GM12865 (cell line): ENCODE results near the gene SERHL2.
"Not testable (repeated sequence)": the region's sequence is repeated elsewhere in the genome, so short reads cannot be mapped to it uniquely, and the experiment has no call there.

Source experiments
- DNase-seq: peaks from one replicate; pipeline ENCODE4 v3.0.0; 2010; ENCODE audit warnings: low read depth
- H3K4me3 ChIP-seq: 2 replicates; pipeline ENCODE4 v1.5.1; 2011; ENCODE audit warnings: mild to moderate bottlenecking, low read depth, low read length, control low read depth
- CTCF ChIP-seq: IDR thresholded peaks from 2 replicates; pipeline ENCODE4 v1.5.1; 2011; ENCODE audit warnings: low read length, control low read depth, low read depth, inconsistent platforms; ENCODE audit not compliant: insufficient read depth; ENCODE audit errors: missing control alignments

The SERHL2 gene

GRCh38 chr22:42595434-42595833 is 41.7 kb downstream of the SERHL2 start:
- no peak for DNase-seq
- no peak overlapping the region for H3K4me3 ChIP-seq
- no peak for TF ChIP-seq CTCF

GRCh38 chr22:42596336-42596735 is 42.6 kb downstream of the SERHL2 start:
- no peak for TF ChIP-seq CTCF
- DNase-seq = no peak

GRCh38 chr22:42596863-42597530 is 43.2 kb downstream of the SERHL2 start:
- H3K4me3 ChIP-seq = no peak overlapping the region
- DNase-seq = no peak
- no peak for TF ChIP-seq CTCF

More at GRCh38 chr22:42596336-42596735, 42.6 kb downstream of the SERHL2 start:
- H3K4me3 ChIP-seq = no peak overlapping the region

GRCh38 chr22:42601879-42602465 is 48.2 kb downstream of the SERHL2 start:
- no peak overlapping the region for H3K4me3 ChIP-seq
- no peak for DNase-seq
- no peak for TF ChIP-seq CTCF

- no peak for TF ChIP-seq CTCF
- DNase-seq = no peak
- H3K4me3 ChIP-seq = no peak overlapping the region
Observed at GRCh38 chr22:42602470-42602869, 48.7 kb downstream of the SERHL2 start.

- TF ChIP-seq CTCF = no peak
- DNase-seq = no peak
- H3K4me3 ChIP-seq = no peak overlapping the region
Observed at GRCh38 chr22:42603427-42603826, 49.7 kb downstream of the SERHL2 start.

- no peak for DNase-seq
Observed at GRCh38 chr22:42604403-42604802, 50.6 kb downstream of the SERHL2 start.

GRCh38 chr22:42607641-42608040 is 53.9 kb downstream of the SERHL2 start:
- H3K4me3 ChIP-seq, DNase-seq: not testable (repeated sequence)

More at GRCh38 chr22:42604403-42604802, 50.6 kb downstream of the SERHL2 start:
- no peak for TF ChIP-seq CTCF
- no peak overlapping the region for H3K4me3 ChIP-seq
